ENCODE results near the gene LTBP3. TPM values are rescaled to one million over a fixed set of nuclear protein-coding genes. Genes with fewer than 3 reads are reported as not detected.

LTBP3 gene
- total and polyA plus RNA-seq, 10 donors: 20.6 to 137 (median 87.5) TPM

- DNase-seq: peak; percentile 99
- TF ChIP-seq, protein P1, sequence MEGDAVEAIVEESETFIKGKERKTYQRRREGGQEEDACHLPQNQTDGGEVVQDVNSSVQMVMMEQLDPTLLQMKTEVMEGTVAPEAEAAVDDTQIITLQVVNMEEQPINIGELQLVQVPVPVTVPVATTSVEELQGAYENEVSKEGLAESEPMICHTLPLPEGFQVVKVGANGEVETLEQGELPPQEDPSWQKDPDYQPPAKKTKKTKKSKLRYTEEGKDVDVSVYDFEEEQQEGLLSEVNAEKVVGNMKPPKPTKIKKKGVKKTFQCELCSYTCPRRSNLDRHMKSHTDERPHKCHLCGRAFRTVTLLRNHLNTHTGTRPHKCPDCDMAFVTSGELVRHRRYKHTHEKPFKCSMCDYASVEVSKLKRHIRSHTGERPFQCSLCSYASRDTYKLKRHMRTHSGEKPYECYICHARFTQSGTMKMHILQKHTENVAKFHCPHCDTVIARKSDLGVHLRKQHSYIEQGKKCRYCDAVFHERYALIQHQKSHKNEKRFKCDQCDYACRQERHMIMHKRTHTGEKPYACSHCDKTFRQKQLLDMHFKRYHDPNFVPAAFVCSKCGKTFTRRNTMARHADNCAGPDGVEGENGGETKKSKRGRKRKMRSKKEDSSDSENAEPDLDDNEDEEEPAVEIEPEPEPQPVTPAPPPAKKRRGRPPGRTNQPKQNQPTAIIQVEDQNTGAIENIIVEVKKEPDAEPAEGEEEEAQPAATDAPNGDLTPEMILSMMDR (IDR thresholded peaks at IDR 0.05 in 8 of 11, conservative IDR thresholded peaks at IDR 0.05 in 3 of 11): peak; percentile 70 to 100 (median 99)
- TF ChIP-seq POLR2AphosphoS5 (IDR thresholded peaks at IDR 0.05) (peak; percentile 93 to 96 (median 95)), POLR2A (IDR thresholded peaks at IDR 0.05) (peak in 1 of 3 donors; percentile 72)
- Histone ChIP-seq H3K36me3 (peaks cover 0 to 28% (median 2%) of the 10 kb centered on the region in 6 donors), H3K4me1 (peaks cover 36 to 87% (median 78%) of the 10 kb centered on the region in 6 donors), H3K27me3 (replicated peaks in 1 of 7) (no peaks in the 10 kb centered on the region), H3K27ac (peak overlapping the region; percentile 88 to 99 (median 96)), H3K9me3 (no peaks in the 10 kb centered on the region), H3K4me3 (peak overlapping the region; percentile 71 to 95 (median 88))
- intact Hi-C loops (cut with DNase I; ENCODE audit: low total_unique reads): no loop called here
- 0 to 1% (median 0%) methylated on average over 16 to 67 of the region's 67 CpGs for WGBS, 5 donors
Measured at GRCh38 chr11:65574109-65574810, 16.1 kb upstream of the LTBP3 start.

GRCh38 chr11:65573391-65574079, 15.4 kb upstream of the LTBP3 start:
- intact Hi-C loops (cut with DNase I; ENCODE audit: low total_unique reads): no loop called here
- WGBS, 5 donors: 32 to 56% (median 43%) methylated on average over 12 to 22 of the region's 22 CpGs
- DNase-seq: peak; percentile 89

DNA sequence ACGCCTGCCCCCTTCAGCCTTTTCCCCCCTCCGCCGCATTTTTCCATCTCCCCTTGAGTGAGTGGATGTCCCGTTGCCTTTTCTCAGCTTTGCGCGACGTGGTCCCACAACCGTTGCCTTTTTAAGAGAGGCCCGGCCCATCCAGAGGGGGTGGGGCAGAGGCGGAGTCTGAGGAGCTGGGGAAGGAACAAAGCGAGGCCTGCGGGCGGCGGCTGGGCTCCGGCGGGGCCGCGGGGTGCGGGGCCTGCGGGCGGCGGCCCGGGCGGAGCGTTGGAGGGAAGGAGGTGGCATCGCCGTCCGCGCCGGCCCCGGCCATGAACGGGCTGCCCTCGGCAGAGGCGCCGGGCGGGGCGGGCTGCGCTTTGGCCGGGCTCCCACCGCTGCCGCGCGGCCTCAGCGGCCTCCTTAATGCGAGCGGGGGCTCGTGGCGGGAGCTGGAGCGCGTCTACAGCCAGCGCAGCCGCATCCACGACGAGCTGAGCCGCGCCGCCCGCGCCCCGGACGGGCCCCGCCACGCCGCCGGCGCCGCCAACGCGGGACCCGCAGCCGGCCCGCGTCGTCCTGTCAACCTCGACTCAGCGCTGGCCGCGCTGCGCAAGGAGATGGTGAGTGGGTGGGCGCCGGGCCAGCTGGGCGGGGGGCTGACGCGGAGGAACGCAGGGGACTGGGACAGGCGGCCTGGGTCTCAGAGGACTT, 14.3 kb upstream of the LTBP3 start, which contains the start of gene FAM89B:
TSS of gene FAM89B (plus strand) at position 183 of the 696 bp plus-strand sequence. CDS start at position 315, 132 bp downstream.
- Histone ChIP-seq H3K4me3 (peak within 1 kb of the TSS; percentile 52 to 95 (median 88)), H3K27me3 (replicated peaks in 1 of 7) (no peaks in the 10 kb centered on the region), H3K27ac (peak within 1 kb of the TSS; percentile 88 to 99 (median 96)), H3K4me1 (peaks cover 47 to 87% (median 80%) of the 10 kb centered on the region in 6 donors), H3K36me3 (peaks cover 0 to 25% (median 2%) of the 10 kb centered on the region in 6 donors), H3K9me3 (no peaks in the 10 kb centered on the region)
- WGBS, 5 donors: 0 to 1% (median 1%) methylated on average over 36 to 86 of the region's 86 CpGs
- intact Hi-C loops (cut with DNase I; ENCODE audit: low total_unique reads): no loop called here
- TF ChIP-seq, protein P1 (IDR thresholded peaks at IDR 0.05 in 8 of 11, conservative IDR thresholded peaks at IDR 0.05 in 3 of 11): peak in 1 of 11 experiments; percentile 8
- TF ChIP-seq POLR2A (IDR thresholded peaks at IDR 0.05) (peak in 1 of 3 donors; percentile 21), POLR2AphosphoS5 (IDR thresholded peaks at IDR 0.05) (peak; percentile 67 to 81 (median 77))
- DNase-seq: peak; percentile 99

More at GRCh38 chr11:65573391-65574079, 15.4 kb upstream of the LTBP3 start:
- peaks cover 44 to 87% (median 80%) of the 10 kb centered on the region in 6 donors for H3K4me1 ChIP-seq
- no peaks in the 10 kb centered on the region for H3K9me3 ChIP-seq
- H3K27me3 ChIP-seq (replicated peaks in 1 of 7): no peaks in the 10 kb centered on the region
- peak overlapping the region; percentile 52 to 95 (median 88) for H3K4me3 ChIP-seq
- peak overlapping the region; percentile 88 to 99 (median 96) for H3K27ac ChIP-seq
- TF ChIP-seq, protein P1 (IDR thresholded peaks at IDR 0.05 in 8 of 11, conservative IDR thresholded peaks at IDR 0.05 in 3 of 11): no peak
- TF ChIP-seq POLR2AphosphoS5 (IDR thresholded peaks at IDR 0.05): peak in 2 of 3 donors; percentile 24 to 25
- peaks cover 0 to 24% (median 0%) of the 10 kb centered on the region in 6 donors for H3K36me3 ChIP-seq

Measured in spleen (tissue), 11 donors.